ENCODE results near the gene SHB.
"Not testable (repeated sequence)": the region's sequence is repeated elsewhere in the genome, so short reads cannot be mapped to it uniquely, and the experiment has no call there.

Gene SHB

DNA sequence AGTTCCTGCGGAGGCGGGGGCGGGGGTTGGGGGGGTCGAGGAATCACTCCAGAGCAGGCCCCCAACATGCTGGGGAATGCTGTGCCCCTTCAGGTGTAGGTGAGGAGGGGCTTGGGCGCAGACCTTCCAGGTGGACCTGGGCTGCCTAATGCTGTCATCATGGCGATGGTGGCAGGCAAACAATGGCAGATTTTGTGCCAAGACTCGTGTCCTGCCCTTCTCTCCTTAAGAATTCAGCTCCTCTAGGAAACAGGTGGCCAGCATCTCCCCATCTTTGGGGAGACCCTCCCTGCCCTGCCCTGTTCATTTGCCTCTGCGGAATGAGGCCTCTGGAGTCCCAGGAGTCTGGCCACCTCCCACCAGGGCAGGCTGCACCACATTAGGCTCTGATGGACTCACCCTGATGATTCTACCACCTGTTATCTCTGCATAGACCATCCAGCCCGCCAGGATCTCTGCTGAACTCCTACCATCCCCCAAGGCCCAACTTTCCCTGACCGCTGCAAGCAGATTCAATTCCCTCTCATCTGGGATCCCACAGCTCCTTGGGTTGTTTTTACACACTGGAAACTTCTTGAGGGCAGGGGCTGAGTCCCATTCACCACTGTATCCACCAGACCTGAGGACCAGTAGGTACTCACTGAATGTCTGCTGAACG is 154.2 kb downstream of the SHB start:
- H3K9ac ChIP-seq (ENCODE audit: low read length) = no peak overlapping the region
- no CpG with 5 or more reads among the region's 11 CpGs for WGBS (ENCODE audit: extremely low coverage, insufficient coverage, low lambda C conversion rate)
- H3K4ac ChIP-seq (ENCODE audit: low read depth, low read length) = no peak overlapping the region
- H3K79me2 ChIP-seq (ENCODE audit: control insufficient read depth, insufficient read depth, low read length) = no peaks in the 10 kb centered on the region
- H2BK120ac ChIP-seq (ENCODE audit: low read depth, low read length) = no peak overlapping the region
- H4K5ac ChIP-seq (ENCODE audit: low read length) = no peak overlapping the region
- no peak overlapping the region for H2BK15ac ChIP-seq (replicated peaks; ENCODE audit: low read depth)
- H3K18ac ChIP-seq (ENCODE audit: low read length) = no peak overlapping the region
- no peaks in the 10 kb centered on the region for H3K27me3 ChIP-seq (ENCODE audit: insufficient read depth, low read length, poor library complexity)
- H3K4me3 ChIP-seq (ENCODE audit: low read length) = no peak overlapping the region
- H3K23ac ChIP-seq (ENCODE audit: low read length) = no peak overlapping the region
- no peak overlapping the region for H3K27ac ChIP-seq (ENCODE audit: low read depth, low read length)
- H3K36me3 ChIP-seq (ENCODE audit: control insufficient read depth, insufficient read depth, low read length) = peaks cover 3% of the 10 kb centered on the region
- no peak for DNase-seq
- H3K79me1 ChIP-seq (ENCODE audit: low read length) = no peaks in the 10 kb centered on the region
- no peaks in the 10 kb centered on the region for H3K4me1 ChIP-seq (ENCODE audit: control insufficient read depth, low read depth, low read length)
- H2AK5ac ChIP-seq (ENCODE audit: low read length) = no peak overlapping the region
- no peak overlapping the region for H4K8ac ChIP-seq (ENCODE audit: low read depth, low read length)
- no peak overlapping the region for H3K56ac ChIP-seq (ENCODE audit: low read length)
- no peak overlapping the region for H3K4me2 ChIP-seq (ENCODE audit: low read length)
- no peak overlapping the region for H2BK5ac ChIP-seq (ENCODE audit: low read length)

DNA sequence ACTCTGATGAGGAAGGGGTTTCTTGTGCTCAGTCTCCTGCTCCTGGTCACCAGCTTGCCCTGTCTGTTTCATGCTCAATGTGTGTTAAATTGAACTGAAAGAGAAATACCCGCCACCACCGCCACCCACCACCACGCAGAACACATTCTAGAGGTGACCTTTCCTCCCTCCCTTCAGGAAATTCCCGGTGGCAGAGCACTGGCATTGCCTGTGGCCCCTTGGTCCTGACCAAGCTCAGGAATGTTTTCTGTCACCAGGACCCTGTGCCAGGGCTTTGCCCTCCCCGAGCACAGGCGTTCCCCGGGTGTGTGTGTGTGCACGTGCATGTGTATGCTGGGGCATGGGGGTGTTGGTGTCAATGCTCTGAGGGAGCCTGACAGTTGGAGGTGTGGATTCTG is 154.9 kb downstream of the SHB start:
- Histone ChIP-seq H2BK120ac (ENCODE audit: low read depth, low read length) (no peak overlapping the region), H4K8ac (ENCODE audit: low read depth, low read length) (no peak overlapping the region), H3K4me2 (ENCODE audit: low read length) (no peak overlapping the region), H2BK5ac (ENCODE audit: low read length) (no peak overlapping the region), H3K36me3 (ENCODE audit: control insufficient read depth, insufficient read depth, low read length) (peaks cover 3% of the 10 kb centered on the region), H3K27ac (ENCODE audit: low read depth, low read length) (no peak overlapping the region), H3K4ac (ENCODE audit: low read depth, low read length) (no peak overlapping the region), H3K4me1 (ENCODE audit: control insufficient read depth, low read depth, low read length) (no peaks in the 10 kb centered on the region), H2BK15ac (replicated peaks; ENCODE audit: low read depth) (no peak overlapping the region), H3K79me1 (ENCODE audit: low read length) (no peaks in the 10 kb centered on the region), H3K56ac (ENCODE audit: low read length) (no peak overlapping the region), H3K18ac (ENCODE audit: low read length) (no peak overlapping the region), H3K9ac (ENCODE audit: low read length) (no peak overlapping the region), H4K5ac (ENCODE audit: low read length) (no peak overlapping the region), H3K4me3 (ENCODE audit: low read length) (no peak overlapping the region), H2AK5ac (ENCODE audit: low read length) (no peak overlapping the region), H3K27me3 (ENCODE audit: insufficient read depth, low read length, poor library complexity) (no peaks in the 10 kb centered on the region), H3K23ac (ENCODE audit: low read length) (no peak overlapping the region), H3K79me2 (ENCODE audit: control insufficient read depth, insufficient read depth, low read length) (no peaks in the 10 kb centered on the region)
- DNase-seq = no peak
- no CpG with 5 or more reads among the region's 8 CpGs for WGBS (ENCODE audit: extremely low coverage, insufficient coverage, low lambda C conversion rate)

DNA sequence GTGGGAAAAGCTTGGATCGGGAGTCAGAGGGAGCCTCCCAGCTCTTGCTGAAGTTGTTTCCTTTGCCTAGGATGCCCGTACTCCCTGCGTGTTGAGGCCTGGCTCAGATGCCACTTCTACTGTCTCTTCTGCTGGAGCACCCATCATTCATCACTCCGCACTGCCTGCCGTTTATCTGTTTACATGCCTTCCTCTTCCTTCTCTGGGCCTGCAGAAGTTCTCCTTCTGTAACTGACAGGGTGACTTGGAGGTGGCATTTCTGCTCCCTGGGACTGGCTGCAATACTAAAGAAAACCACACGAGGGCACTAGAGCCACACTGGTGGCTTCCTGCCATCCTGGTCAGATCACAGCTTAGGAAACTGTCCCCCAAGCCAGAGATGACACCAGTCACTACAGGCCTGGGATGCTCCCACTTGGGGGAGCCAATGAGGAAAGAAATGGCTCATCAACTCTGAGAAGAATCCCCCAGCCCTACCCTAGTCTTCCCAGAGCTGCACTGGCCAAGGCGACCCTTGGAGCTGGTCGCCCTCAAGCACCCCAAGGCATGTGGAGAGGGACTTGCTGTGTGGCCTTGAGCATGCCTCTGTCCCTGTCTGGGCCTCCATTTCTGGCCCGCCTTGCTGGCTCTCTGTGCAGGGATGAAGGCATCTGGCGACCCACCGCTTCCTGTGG is 155.4 kb downstream of the SHB start:
- H2BK15ac ChIP-seq (replicated peaks; ENCODE audit: low read depth) = no peak overlapping the region
- no peak overlapping the region for H3K4ac ChIP-seq (ENCODE audit: low read depth, low read length)
- DNase-seq = peak; percentile 95
- no peak overlapping the region for H4K8ac ChIP-seq (ENCODE audit: low read depth, low read length)
- H3K4me1 ChIP-seq (ENCODE audit: control insufficient read depth, low read depth, low read length) = no peaks in the 10 kb centered on the region
- peaks cover 3% of the 10 kb centered on the region for H3K36me3 ChIP-seq (ENCODE audit: control insufficient read depth, insufficient read depth, low read length)
- no peak overlapping the region for H3K56ac ChIP-seq (ENCODE audit: low read length)
- no peak overlapping the region for H2AK5ac ChIP-seq (ENCODE audit: low read length)
- H3K27me3 ChIP-seq (ENCODE audit: insufficient read depth, low read length, poor library complexity) = no peaks in the 10 kb centered on the region
- H3K4me3 ChIP-seq (ENCODE audit: low read length) = no peak overlapping the region
- H3K9ac ChIP-seq (ENCODE audit: low read length) = no peak overlapping the region
- no peak overlapping the region for H3K4me2 ChIP-seq (ENCODE audit: low read length)
- no peak overlapping the region for H2BK5ac ChIP-seq (ENCODE audit: low read length)
- H3K23ac ChIP-seq (ENCODE audit: low read length) = no peak overlapping the region
- no peak overlapping the region for H3K27ac ChIP-seq (ENCODE audit: low read depth, low read length)
- H3K79me1 ChIP-seq (ENCODE audit: low read length) = no peaks in the 10 kb centered on the region
- H3K18ac ChIP-seq (ENCODE audit: low read length) = no peak overlapping the region
- H2BK120ac ChIP-seq (ENCODE audit: low read depth, low read length) = no peak overlapping the region
- no peak overlapping the region for H4K5ac ChIP-seq (ENCODE audit: low read length)
- no peaks in the 10 kb centered on the region for H3K79me2 ChIP-seq (ENCODE audit: control insufficient read depth, insufficient read depth, low read length)
- no CpG with 5 or more reads among the region's 11 CpGs for WGBS (ENCODE audit: extremely low coverage, insufficient coverage, low lambda C conversion rate)

DNA sequence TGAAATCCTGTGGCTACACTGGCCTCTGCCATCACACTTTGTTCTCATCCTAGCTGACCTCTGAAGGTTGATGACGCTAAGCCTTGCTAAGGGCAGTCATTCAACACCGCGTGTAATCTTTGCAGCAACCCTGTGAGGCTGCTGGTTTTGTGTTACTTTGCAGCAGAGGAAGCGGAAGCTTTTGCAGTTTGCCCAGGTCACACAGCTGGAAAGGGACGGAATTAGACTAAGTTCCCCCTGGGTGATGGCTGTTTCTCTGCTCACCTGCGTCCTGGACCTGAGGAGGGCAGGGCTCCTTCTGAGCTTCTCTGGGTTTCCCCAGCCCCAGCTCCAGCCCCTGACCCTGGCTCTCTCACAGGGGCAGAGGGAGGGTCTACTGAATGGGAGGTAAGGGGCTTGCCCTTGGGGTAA is 157.8 kb downstream of the SHB start:
- Histone ChIP-seq H4K5ac (ENCODE audit: low read length) (no peak overlapping the region), H2AK5ac (ENCODE audit: low read length) (no peak overlapping the region), H3K9ac (ENCODE audit: low read length) (no peak overlapping the region), H2BK15ac (replicated peaks; ENCODE audit: low read depth) (no peak overlapping the region), H3K4me3 (ENCODE audit: low read length) (no peak overlapping the region), H3K79me1 (ENCODE audit: low read length) (no peaks in the 10 kb centered on the region), H2BK5ac (ENCODE audit: low read length) (no peak overlapping the region), H3K4ac (ENCODE audit: low read depth, low read length) (no peak overlapping the region), H3K27me3 (ENCODE audit: insufficient read depth, low read length, poor library complexity) (no peaks in the 10 kb centered on the region), H4K8ac (ENCODE audit: low read depth, low read length) (no peak overlapping the region), H3K56ac (ENCODE audit: low read length) (no peak overlapping the region), H3K23ac (ENCODE audit: low read length) (no peak overlapping the region), H3K4me2 (ENCODE audit: low read length) (no peak overlapping the region), H3K27ac (ENCODE audit: low read depth, low read length) (no peak overlapping the region), H3K79me2 (ENCODE audit: control insufficient read depth, insufficient read depth, low read length) (no peaks in the 10 kb centered on the region), H2BK120ac (ENCODE audit: low read depth, low read length) (no peak overlapping the region), H3K36me3 (ENCODE audit: control insufficient read depth, insufficient read depth, low read length) (no peaks in the 10 kb centered on the region), H3K18ac (ENCODE audit: low read length) (no peak overlapping the region), H3K4me1 (ENCODE audit: control insufficient read depth, low read depth, low read length) (no peaks in the 10 kb centered on the region)
- no peak for DNase-seq
- no CpG with 5 or more reads among the region's 6 CpGs for WGBS (ENCODE audit: extremely low coverage, insufficient coverage, low lambda C conversion rate)

DNA sequence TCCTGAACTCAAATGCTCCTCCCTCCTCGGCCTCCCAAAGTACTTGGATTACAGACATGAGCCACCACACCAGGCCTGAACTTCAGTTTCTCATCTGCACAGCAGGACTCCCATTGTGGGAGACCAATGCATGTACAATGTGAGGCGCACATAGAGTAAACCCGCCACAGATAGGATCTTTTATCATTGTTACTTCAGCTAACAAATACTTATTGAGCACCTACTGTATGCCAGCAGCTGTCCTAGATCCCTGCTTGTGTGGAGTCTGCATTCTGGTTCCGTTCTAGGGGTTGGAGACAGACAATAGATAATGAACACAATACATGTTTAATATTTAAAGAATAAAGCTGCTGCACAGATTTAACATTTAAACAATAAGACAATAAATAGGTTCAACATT is 158.8 kb downstream of the SHB start:
- DNase-seq = no peak
- no peak overlapping the region for H2AK5ac ChIP-seq (ENCODE audit: low read length)
- no peak overlapping the region for H4K8ac ChIP-seq (ENCODE audit: low read depth, low read length)
- WGBS (ENCODE audit: extremely low coverage, insufficient coverage, low lambda C conversion rate) = no CpG with 5 or more reads among the region's 4 CpGs
- no peak overlapping the region for H3K23ac ChIP-seq (ENCODE audit: low read length)
- H3K27ac ChIP-seq (ENCODE audit: low read depth, low read length) = no peak overlapping the region
- no peak overlapping the region for H2BK15ac ChIP-seq (replicated peaks; ENCODE audit: low read depth)
- no peak overlapping the region for H3K4ac ChIP-seq (ENCODE audit: low read depth, low read length)
- H3K18ac ChIP-seq (ENCODE audit: low read length) = no peak overlapping the region
- H2BK5ac ChIP-seq (ENCODE audit: low read length) = no peak overlapping the region
- no peaks in the 10 kb centered on the region for H3K4me1 ChIP-seq (ENCODE audit: control insufficient read depth, low read depth, low read length)
- H4K5ac ChIP-seq (ENCODE audit: low read length) = no peak overlapping the region
- no peak overlapping the region for H3K56ac ChIP-seq (ENCODE audit: low read length)
- H3K27me3 ChIP-seq (ENCODE audit: insufficient read depth, low read length, poor library complexity) = no peaks in the 10 kb centered on the region
- H3K4me3 ChIP-seq (ENCODE audit: low read length) = no peak overlapping the region
- no peak overlapping the region for H3K4me2 ChIP-seq (ENCODE audit: low read length)
- H2BK120ac ChIP-seq (ENCODE audit: low read depth, low read length) = no peak overlapping the region
- no peaks in the 10 kb centered on the region for H3K79me1 ChIP-seq (ENCODE audit: low read length)
- H3K79me2 ChIP-seq (ENCODE audit: control insufficient read depth, insufficient read depth, low read length) = no peaks in the 10 kb centered on the region
- H3K9ac ChIP-seq (ENCODE audit: low read length) = no peak overlapping the region
- no peaks in the 10 kb centered on the region for H3K36me3 ChIP-seq (ENCODE audit: control insufficient read depth, insufficient read depth, low read length)

DNA sequence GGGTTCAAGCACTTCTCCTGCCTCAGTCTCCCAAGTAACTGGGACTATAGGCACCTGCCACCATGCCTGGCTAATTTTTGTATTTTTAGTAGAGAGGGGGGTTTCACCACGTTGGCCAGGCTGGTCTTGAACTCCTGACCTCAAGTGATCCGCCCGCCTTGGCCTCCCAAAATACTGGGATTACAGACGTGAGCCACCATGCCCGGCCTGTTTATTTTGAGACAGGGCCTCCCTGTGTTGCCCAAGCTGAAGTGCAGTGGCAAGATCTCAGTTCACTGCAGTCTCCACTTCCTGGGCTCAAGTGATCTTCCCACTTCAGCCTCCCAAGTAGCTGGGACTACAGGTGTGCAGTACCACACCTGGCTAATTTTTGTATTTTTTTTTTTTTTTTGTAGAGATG is 159.2 kb downstream of the SHB start:
- not testable (repeated sequence) for H3K9ac ChIP-seq (ENCODE audit: low read length); H2BK120ac ChIP-seq (ENCODE audit: low read depth, low read length); H3K27me3 ChIP-seq (ENCODE audit: insufficient read depth, low read length, poor library complexity); H3K4me2 ChIP-seq (ENCODE audit: low read length); H3K23ac ChIP-seq (ENCODE audit: low read length); H2BK15ac ChIP-seq (replicated peaks; ENCODE audit: low read depth); H3K56ac ChIP-seq (ENCODE audit: low read length); H3K4me1 ChIP-seq (ENCODE audit: control insufficient read depth, low read depth, low read length); H2BK5ac ChIP-seq (ENCODE audit: low read length); DNase-seq; H3K18ac ChIP-seq (ENCODE audit: low read length); H4K8ac ChIP-seq (ENCODE audit: low read depth, low read length); H2AK5ac ChIP-seq (ENCODE audit: low read length); H3K4me3 ChIP-seq (ENCODE audit: low read length); H3K4ac ChIP-seq (ENCODE audit: low read depth, low read length); H3K79me1 ChIP-seq (ENCODE audit: low read length); H4K5ac ChIP-seq (ENCODE audit: low read length); H3K27ac ChIP-seq (ENCODE audit: low read depth, low read length); H3K36me3 ChIP-seq (ENCODE audit: control insufficient read depth, insufficient read depth, low read length); H3K79me2 ChIP-seq (ENCODE audit: control insufficient read depth, insufficient read depth, low read length)
- WGBS (ENCODE audit: extremely low coverage, insufficient coverage, low lambda C conversion rate) = no CpG with 5 or more reads among the region's 5 CpGs

Measured in mesendoderm (in vitro differentiated cells).